Stimulated activated naive CD4-positive, alpha-beta T cell (primary cell): ENCODE results near the gene ZNF324.
"Not testable (repeated sequence)": the region's sequence is repeated elsewhere in the genome, so short reads cannot be mapped to it uniquely, and the experiment has no call there.

Experiments used
- DNase-seq, 6 experiments: peaks; one replicate each; lab custom pipeline; 2025; lab: John Stamatoyannopoulos, UW

The ZNF324 gene

GRCh38 chr19:58500242-58500641 lies 33.4 kb downstream of the ZNF324 start:
- no peak for DNase-seq

- DNase-seq, result not testable (repeated sequence)
Observed at GRCh38 chr19:58507602-58508223, 40.8 kb downstream of the ZNF324 start.

GRCh38 chr19:58509731-58510083 lies 42.8 kb downstream of the ZNF324 start:
- no peak for DNase-seq

GRCh38 chr19:58510084-58510862 lies 43.4 kb downstream of the ZNF324 start:
- DNase-seq, result no peak

- no peak for DNase-seq
Observed at GRCh38 chr19:58511353-58512208, 44.7 kb downstream of the ZNF324 start, which contains the start of gene SLC27A5. Gene SLC27A5, minus strand, starts transcription at chr19:58511992. Its CDS starts 37 bp downstream, at chr19:58511955.

- no peak for DNase-seq
Observed at GRCh38 chr19:58513213-58513693, 46.4 kb downstream of the ZNF324 start.

- peak; percentile 86 to 94 (median 90) for DNase-seq
Observed at GRCh38 chr19:58513694-58514563, 47.0 kb downstream of the ZNF324 start.

GRCh38 chr19:58514564-58515022 lies 47.7 kb downstream of the ZNF324 start:
- DNase-seq, result no peak

- DNase-seq, result no peak
Observed at GRCh38 chr19:58515259-58515658, 48.4 kb downstream of the ZNF324 start.

GRCh38 chr19:58516246-58516836 lies 49.5 kb downstream of the ZNF324 start:
- no peak for DNase-seq

- no peak for DNase-seq
Observed at GRCh38 chr19:58516964-58517833, 50.3 kb downstream of the ZNF324 start.

GRCh38 chr19:58518256-58519086 lies 51.6 kb downstream of the ZNF324 start:
- DNase-seq, result no peak

- peak; percentile 24 to 65 (median 48) for DNase-seq
Observed at GRCh38 chr19:58519087-58519354, 52.1 kb downstream of the ZNF324 start.

GRCh38 chr19:58519355-58520256 lies 52.7 kb downstream of the ZNF324 start, which contains the start of gene ZBTB45:
Gene ZBTB45, minus strand, starts transcription at chr19:58519810. Its CDS starts 2,137 bp downstream, at chr19:58517673.
- DNase-seq, result peak; percentile 79 to 95 (median 88)

- DNase-seq, result no peak
Observed at GRCh38 chr19:58520257-58520599, 53.3 kb downstream of the ZNF324 start.

- no peak for DNase-seq
Observed at GRCh38 chr19:58521651-58522050, 54.8 kb downstream of the ZNF324 start.

GRCh38 chr19:58522709-58523108 lies 55.8 kb downstream of the ZNF324 start:
- DNase-seq, result no peak
